Measurements from ENCODE around the gene LEMD3.
A peak's percentile ranks its signal among the peaks of the same experiment; 100 is the strongest.
"Not testable (repeated sequence)": the region's sequence is repeated elsewhere in the genome, so short reads cannot be mapped to it uniquely, and the experiment has no call there.

The LEMD3 gene

DNA sequence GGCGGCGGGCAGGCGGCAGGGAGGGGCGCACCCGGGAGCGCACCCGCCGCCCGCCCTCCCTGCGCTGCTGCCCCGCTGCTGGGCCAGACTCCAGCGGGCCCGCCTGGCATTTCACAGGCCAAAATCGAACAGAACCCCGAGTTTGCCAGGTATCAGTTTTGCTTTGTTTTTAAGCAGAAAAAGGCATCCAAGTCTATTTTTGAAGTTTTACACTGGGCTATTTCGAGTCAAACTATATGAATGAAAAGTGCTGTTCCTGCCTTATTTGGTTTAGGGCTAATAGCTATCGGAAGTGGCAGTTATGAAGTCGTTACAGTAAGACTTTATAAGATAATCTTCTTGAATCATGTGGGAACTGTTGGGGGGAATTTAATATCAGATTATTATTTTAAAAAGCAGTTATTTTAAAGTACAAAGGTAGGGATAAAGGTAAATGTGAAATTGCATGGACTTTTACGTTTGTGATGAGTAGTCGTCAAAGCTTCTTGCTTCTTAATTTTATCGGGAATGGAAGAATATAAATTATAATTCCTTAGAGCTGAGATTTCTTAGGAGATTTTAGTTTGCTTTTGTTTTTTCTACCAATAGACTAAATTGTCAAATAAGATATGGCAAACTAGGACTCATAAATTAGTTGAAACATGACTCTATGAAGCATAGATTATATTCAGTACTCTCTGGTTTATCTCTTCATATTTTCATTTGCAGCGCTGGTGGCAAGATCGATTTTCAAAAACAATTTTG lies 110.2 kb downstream of the LEMD3 start:
- DNase-seq, result no peak

- peak; percentile 34 for DNase-seq
Measured at GRCh38 chr12:65280306-65280705, 110.9 kb downstream of the LEMD3 start.

- no peak for DNase-seq
Measured at GRCh38 chr12:65282840-65283239, 113.5 kb downstream of the LEMD3 start.

- DNase-seq, result not testable (repeated sequence)
Measured at GRCh38 chr12:65285532-65285931, 116.1 kb downstream of the LEMD3 start.

GRCh38 chr12:65287426-65287825 lies 118.0 kb downstream of the LEMD3 start:
- no peak for DNase-seq

DNA sequence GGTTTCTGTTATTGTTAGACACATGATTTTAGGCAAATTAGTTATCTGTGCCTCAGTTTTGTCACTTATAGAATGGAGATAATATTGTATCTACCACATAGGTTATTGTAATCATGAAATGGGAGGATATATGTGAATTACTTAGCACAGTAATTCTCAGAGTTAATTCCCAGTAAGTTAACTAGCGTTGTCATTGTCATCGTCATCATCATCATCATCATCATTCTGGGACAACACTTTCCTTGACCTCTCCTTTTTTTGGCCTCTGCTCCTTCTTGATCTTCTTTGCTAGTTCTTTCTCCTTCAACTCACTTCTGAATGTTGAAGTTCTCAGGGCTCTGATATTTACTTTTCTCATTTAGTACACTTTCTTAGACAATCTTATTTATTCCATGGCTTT lies 122.9 kb downstream of the LEMD3 start:
- no peak for DNase-seq

DNA sequence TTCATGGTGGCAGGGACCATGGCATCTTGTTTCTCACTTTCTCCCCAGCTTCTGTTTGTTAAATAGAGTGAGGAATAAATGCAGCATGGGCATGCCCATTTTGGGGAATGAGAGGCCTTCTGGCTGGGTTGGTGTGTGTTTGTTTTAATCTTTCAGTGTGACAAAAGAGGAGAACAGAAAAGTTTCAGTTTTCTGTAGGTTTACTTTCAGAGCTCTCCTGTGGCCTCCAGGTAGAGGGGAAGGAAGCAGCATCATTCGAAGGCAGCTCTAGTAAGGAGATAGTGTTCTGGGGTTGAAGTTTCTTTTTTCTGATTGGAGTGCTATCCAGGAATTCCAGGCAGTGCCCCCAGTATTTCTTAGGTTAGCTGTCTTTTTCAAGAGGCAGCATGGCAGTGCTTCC lies 124.4 kb downstream of the LEMD3 start:
- no peak for DNase-seq

DNA sequence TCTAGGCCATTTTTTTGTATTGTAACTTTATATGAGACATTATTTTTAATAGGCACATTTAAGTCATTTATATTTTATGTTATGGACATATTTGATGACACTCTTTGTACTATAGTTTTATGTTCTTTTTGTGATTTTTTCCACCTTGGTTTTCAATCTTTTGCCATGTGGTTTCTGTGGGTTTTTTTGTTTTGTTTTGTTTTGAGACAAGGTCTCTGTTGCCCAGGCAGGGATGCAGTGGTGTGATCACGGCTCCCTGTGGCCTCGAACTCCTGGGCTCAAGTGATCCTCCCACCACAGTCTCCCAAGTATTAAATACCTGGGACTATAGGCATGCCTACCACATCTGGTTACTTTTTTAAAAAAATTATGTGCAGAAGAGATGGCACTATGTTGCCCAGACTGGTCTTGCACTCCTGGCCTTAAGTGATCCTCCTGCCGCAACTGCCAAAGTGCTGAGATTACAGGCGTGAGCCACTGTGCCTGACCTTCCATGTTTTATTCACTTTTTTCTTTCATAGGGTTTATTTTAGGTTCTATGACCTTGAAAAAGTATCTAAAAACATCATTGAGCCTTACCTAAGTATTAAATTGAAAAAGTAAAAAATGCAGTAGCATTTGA lies 125.4 kb downstream of the LEMD3 start:
- no peak for DNase-seq

DNA sequence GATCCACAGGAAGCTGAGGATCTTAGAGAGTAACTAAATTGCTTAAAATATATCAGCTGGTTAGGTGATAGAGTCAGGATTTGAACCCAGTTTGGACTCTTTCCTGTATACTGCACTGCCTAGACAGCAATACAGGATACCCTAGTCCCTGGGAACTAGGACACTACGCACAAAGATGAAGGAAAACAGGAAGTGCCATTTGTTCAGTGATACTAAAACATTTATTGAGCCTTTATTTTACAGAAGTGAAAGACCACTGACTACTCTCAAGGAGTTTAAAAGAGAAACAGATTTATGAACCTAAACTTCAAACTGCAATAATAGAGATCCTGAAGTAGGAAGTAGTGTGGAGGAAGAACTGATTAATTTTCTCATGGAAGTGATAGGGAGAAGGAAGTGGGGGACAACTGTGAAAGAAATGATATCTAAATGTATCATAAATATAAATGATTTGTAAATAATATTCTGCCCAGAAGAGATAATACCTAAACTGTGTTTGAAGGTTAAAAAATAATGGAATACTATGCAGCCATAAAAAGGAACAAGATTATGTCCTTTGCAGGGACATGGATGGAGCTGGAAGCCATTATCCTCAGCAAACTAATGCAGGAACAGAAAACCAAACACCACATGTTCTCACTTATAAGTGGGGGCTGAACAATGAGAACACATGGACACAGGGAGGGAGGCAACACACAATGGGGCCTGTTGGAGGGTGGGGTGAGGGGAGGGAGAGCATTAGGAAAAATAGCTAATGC lies 127.3 kb downstream of the LEMD3 start:
- DNase-seq, result no peak

Data from KG1 (cell line).